Small intestine (tissue), 7 donors: ENCODE results near the gene STAU1. TPM values are rescaled to one million over a fixed set of nuclear protein-coding genes. Genes with fewer than 3 reads are reported as not detected.
"Not testable (repeated sequence)": the region's sequence is repeated elsewhere in the genome, so short reads cannot be mapped to it uniquely, and the experiment has no call there.

Experiments used
- DNase-seq, 2 donors: peaks; one replicate each; pipeline versions ENCODE4 v3.0.0 to v3.0.0-alpha.2; 2013
- FAIRE-seq: peaks from 2 replicates; lab custom pipeline; 2012; peaks lifted over from hg19 to GRCh38; lab: Jason Lieb, UNC
- H3K27ac ChIP-seq, 3 donors: one replicate each; pipeline ENCODE4 v1.5.1; 2013; ENCODE audit warnings: low read length in 2 of 3, mild to moderate bottlenecking in 2 of 3, control low read depth in 1 of 3, inconsistent platforms in 1 of 3, low read depth in 1 of 3, moderate library complexity in 1 of 3
- H3K27me3 ChIP-seq, 3 donors: one replicate each; pipeline ENCODE4 v1.6.1; 2013; ENCODE audit warnings: low read length in 3 of 3, inconsistent platforms in 1 of 3; ENCODE audit not compliant: control insufficient read depth in 3 of 3, insufficient read depth in 3 of 3
- H3K36me3 ChIP-seq, 3 donors: one replicate each; pipeline ENCODE4 v1.6.1; 2013; ENCODE audit warnings: low read length in 3 of 3, inconsistent platforms in 1 of 3, low read depth in 1 of 3, mild to moderate bottlenecking in 1 of 3, moderate library complexity in 1 of 3; ENCODE audit not compliant: control insufficient read depth in 3 of 3, insufficient read depth in 2 of 3
- H3K4me1 ChIP-seq, 3 donors: one replicate each; pipeline ENCODE4 v1.6.1; 2013; ENCODE audit warnings: low read length in 2 of 3, inconsistent platforms in 1 of 3, low read depth in 1 of 3, mild to moderate bottlenecking in 1 of 3, moderate library complexity in 1 of 3; ENCODE audit not compliant: control insufficient read depth in 3 of 3, insufficient read depth in 2 of 3
- H3K4me3 ChIP-seq, 3 donors: one replicate each; pipeline ENCODE4 v1.5.1; 2013; ENCODE audit warnings: low read length in 3 of 3, control low read depth in 1 of 3, inconsistent platforms in 1 of 3, low read depth in 1 of 3, mild to moderate bottlenecking in 1 of 3, moderate library complexity in 1 of 3
- H3K9me3 ChIP-seq, 2 donors: one replicate each; pipeline ENCODE4 v1.6.1; 2013; ENCODE audit warnings: low read depth in 1 of 2, low read length in 1 of 2; ENCODE audit not compliant: control insufficient read depth in 2 of 2, insufficient read depth in 1 of 2
- WGBS, 3 donors: extraction: QIAGEN DNeasy Blood & Tissue Kit; methylation state at CpG; one replicate each; pipeline ENCODE4 v1.1.7; 2013; 5-methylcytosine and 5-hydroxymethylcytosine counted together
- polyA plus RNA-seq, 4 donors: library from polyadenylated mRNA; stranded (reverse) in 3 of 4; unstranded in 1 of 4; fragments of 200-250 nt in 3 of 4; fragments of 120-200 nt in 1 of 4; gene quantifications; one replicate each; pipeline versions ENCODE4 v1.2.1 to v1.2.3, GENCODE V29; 2013
- donor health status: healthy with polysubstance abuse.
- donor health status: control.
- donor health status: control.
- donor health status: Bipolar disorder and iron deficiency.
- donor health status: healthy.

Gene STAU1
- polyA plus RNA-seq, 4 donors: 47.1 to 116 (median 65.4) TPM

DNA sequence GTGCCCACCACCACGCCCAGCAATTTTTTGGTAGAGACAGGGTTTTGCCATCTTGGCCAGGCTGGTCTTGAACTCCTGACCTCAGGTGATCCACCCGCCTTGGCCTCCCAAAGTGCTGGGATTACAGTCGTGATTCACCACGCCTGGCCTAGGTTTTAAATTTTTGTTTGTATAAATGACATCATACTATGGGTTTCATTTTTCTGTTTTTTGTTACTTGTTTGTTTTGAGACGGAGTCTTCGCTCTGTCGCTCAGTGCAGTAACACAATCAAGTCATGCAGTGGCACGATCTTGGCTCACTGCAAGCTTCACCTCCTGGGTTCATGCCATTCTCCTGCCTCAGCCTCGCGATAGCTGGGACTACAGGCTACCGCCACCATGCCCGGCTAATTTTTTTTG, 105.8 kb downstream of the STAU1 start:
- H3K9me3 ChIP-seq, H3K27me3 ChIP-seq, H3K4me1 ChIP-seq, FAIRE-seq, H3K27ac ChIP-seq, H3K4me3 ChIP-seq, DNase-seq: not testable (repeated sequence)
- 93 to 96% (median 94%) methylated on average over 12 of the region's 12 CpGs for WGBS, 3 donors
- H3K36me3 ChIP-seq: peaks cover 21 to 59% (median 28%) of the 10 kb centered on the region in 3 donors

DNA sequence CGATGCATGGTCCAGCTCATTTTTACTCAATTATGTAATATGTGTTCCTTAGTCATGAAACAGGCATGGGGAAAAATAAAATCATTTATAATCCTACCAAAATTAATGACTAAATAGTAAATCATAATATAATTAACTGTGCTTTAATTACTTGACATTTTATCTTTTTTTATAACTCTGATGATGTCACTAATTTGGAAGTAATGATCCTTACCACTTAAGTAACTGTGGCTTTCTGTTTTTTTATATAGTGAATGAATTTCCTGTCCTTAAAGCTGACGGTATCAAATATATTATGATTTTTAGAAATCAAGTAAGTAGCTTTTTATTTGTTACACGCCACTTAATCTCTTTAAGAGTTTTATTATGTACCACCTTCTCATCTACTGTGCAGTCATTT, 109.8 kb downstream of the STAU1 start:
- no peak overlapping the region for H3K27ac ChIP-seq
- H3K36me3 ChIP-seq: peaks cover 14 to 65% (median 17%) of the 10 kb centered on the region in 3 donors
- no peaks in the 10 kb centered on the region for H3K4me1 ChIP-seq
- no peaks in the 10 kb centered on the region for H3K9me3 ChIP-seq
- no peak for DNase-seq
- no peak overlapping the region for H3K4me3 ChIP-seq
- WGBS, 3 donors: 91 to 96% (median 95%) methylated on average over 3 of the region's 3 CpGs
- FAIRE-seq: no peak
- no peaks in the 10 kb centered on the region for H3K27me3 ChIP-seq

DNA sequence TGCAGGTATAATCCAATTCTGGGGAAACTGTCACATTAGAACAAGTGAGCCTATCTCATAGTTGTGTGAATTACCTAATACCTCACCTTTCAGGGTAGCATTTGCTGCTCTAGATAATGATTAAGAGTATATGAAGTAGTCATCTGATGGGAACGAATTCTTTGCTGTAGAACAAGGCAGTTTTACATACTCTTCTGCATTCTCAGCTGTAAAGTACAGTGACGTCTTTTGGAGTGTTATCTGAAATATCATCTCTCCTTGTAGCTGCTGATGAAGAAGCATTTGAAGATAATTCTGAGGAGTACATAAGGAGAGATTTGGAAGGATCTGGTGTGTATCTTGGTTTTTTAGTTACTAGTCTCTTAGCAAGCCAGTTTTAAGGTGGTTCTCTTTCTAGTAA, 113.6 kb downstream of the STAU1 start:
- Histone ChIP-seq H3K27ac (no peak overlapping the region), H3K9me3 (no peaks in the 10 kb centered on the region), H3K4me1 (no peaks in the 10 kb centered on the region), H3K4me3 (no peak overlapping the region), H3K27me3 (no peaks in the 10 kb centered on the region), H3K36me3 (peaks cover 10 to 51% (median 14%) of the 10 kb centered on the region in 3 donors)
- DNase-seq: no peak
- WGBS, 3 donors: 78 to 96% (median 92%) methylated on average over 2 of the region's 2 CpGs
- FAIRE-seq: no peak

Other genes with a start within 250 kb of the STAU1 start
- gene CSE1L, start 142.0 kb downstream of the STAU1 start, polyA plus RNA-seq: 10 to 100 TPM; 11.9 to 47.7 (median 23.3) TPM
- gene DDX27, start 31.1 kb upstream of the STAU1 start, polyA plus RNA-seq: 10 to 100 TPM; 32.0 to 48.9 (median 34.9) TPM
- 10 to 100 TPM in 3 of 4 donors, 1 to 10 TPM in 1; 9.9 to 13.4 (median 11.9) TPM for gene ZNFX1, start 89.7 kb upstream of the STAU1 start, polyA plus RNA-seq